Measurements from ENCODE around the gene GCC2.

The GCC2 gene

GRCh38 chr2:108407864-108408729 is 40.9 kb upstream of the GCC2 start:
- no peak for TF ChIP-seq CTCF (IDR thresholded peaks at IDR 0.05; ENCODE audit: extremely low read depth, insufficient read depth, missing control alignments)
- in situ Hi-C loops (cut with MboI; ENCODE audit: low pct_unique_long_range_greater_than_20kb, low sequenced_read_pairs, unreplicated experiment) = no loop called here
- DNase-seq (ENCODE audit: low spot score) = peak; percentile 25

GRCh38 chr2:108409768-108410167 is 39.2 kb upstream of the GCC2 start:
- no peak for TF ChIP-seq CTCF (IDR thresholded peaks at IDR 0.05; ENCODE audit: extremely low read depth, insufficient read depth, missing control alignments)
- no peak for DNase-seq (ENCODE audit: low spot score)
- in situ Hi-C loops (cut with MboI; ENCODE audit: low pct_unique_long_range_greater_than_20kb, low sequenced_read_pairs, unreplicated experiment) = no loop called here

- in situ Hi-C loops (cut with MboI; ENCODE audit: low pct_unique_long_range_greater_than_20kb, low sequenced_read_pairs, unreplicated experiment) = no loop called here
- no peak for DNase-seq (ENCODE audit: low spot score)
- TF ChIP-seq CTCF (IDR thresholded peaks at IDR 0.05; ENCODE audit: extremely low read depth, insufficient read depth, missing control alignments) = no peak
Measured at GRCh38 chr2:108412995-108413710, 35.9 kb upstream of the GCC2 start.

GRCh38 chr2:108413711-108414095 is 35.3 kb upstream of the GCC2 start:
- DNase-seq (ENCODE audit: low spot score) = no peak
- TF ChIP-seq CTCF (IDR thresholded peaks at IDR 0.05; ENCODE audit: extremely low read depth, insufficient read depth, missing control alignments) = no peak
- in situ Hi-C loops (cut with MboI; ENCODE audit: low pct_unique_long_range_greater_than_20kb, low sequenced_read_pairs, unreplicated experiment) = no loop called here

GRCh38 chr2:108414256-108414876 is 34.6 kb upstream of the GCC2 start:
- no peak for TF ChIP-seq CTCF (IDR thresholded peaks at IDR 0.05; ENCODE audit: extremely low read depth, insufficient read depth, missing control alignments)
- DNase-seq (ENCODE audit: low spot score) = no peak

GRCh38 chr2:108414945-108415344 is 34.1 kb upstream of the GCC2 start:
- TF ChIP-seq CTCF (IDR thresholded peaks at IDR 0.05; ENCODE audit: extremely low read depth, insufficient read depth, missing control alignments) = no peak
- in situ Hi-C loops (cut with MboI; ENCODE audit: low pct_unique_long_range_greater_than_20kb, low sequenced_read_pairs, unreplicated experiment) = no loop called here
- DNase-seq (ENCODE audit: low spot score) = no peak

More at GRCh38 chr2:108414256-108414876, 34.6 kb upstream of the GCC2 start:
- in situ Hi-C loops (cut with MboI; ENCODE audit: low pct_unique_long_range_greater_than_20kb, low sequenced_read_pairs, unreplicated experiment) = no loop called here
